Stimulated activated naive CD8-positive, alpha-beta T cell treated with anti-CD3 and anti-CD28 coated beads, Interleukin-15, Interleukin-2, amounts not matched to agents 100 U/mL and 50 U/mL, for 24 hours (primary cell): ENCODE data around the gene ICOS.

Source experiments
- ATAC-seq: fragments of 150-1000 bp; cut with Tn5 transposase; one replicate; pipeline ENCODE4 v1.10.0; 2021
- DNase-seq: peaks from one replicate; pipeline ENCODE4 v3.0.0; 2021

The ICOS gene, protein sequence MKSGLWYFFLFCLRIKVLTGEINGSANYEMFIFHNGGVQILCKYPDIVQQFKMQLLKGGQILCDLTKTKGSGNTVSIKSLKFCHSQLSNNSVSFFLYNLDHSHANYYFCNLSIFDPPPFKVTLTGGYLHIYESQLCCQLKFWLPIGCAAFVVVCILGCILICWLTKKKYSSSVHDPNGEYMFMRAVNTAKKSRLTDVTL

GRCh38 chr2:203936535-203936934 lies at the start of gene ICOS:
TSS of gene ICOS (plus strand) at chr2:203936763. CDS start at chr2:203936815, 52 bp downstream.
- peak; percentile 52 for ATAC-seq
- peak; percentile 27 for DNase-seq

GRCh38 chr2:203887677-203888076 lies 48.9 kb upstream of the ICOS start:
- DNase-seq (no peak), ATAC-seq (no peak)

DNA sequence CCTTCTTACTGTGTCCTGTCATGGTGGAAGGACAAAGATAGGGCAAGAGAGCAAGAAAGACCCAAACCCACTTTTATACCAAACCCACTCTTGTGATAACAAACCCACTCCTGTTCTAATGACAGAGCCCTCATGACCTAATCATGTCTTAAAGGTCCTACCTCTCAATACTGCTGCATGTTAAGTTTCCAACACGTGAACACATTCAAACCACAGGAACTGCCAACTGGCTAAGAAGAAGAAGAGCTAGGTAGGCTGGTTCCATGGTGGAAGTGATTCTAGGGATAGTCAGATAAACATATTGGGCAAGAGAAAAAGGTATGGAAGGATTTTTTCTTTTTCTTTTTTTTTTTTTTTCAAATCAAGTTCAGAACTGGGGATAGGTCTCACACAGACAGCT lies 47.0 kb upstream of the ICOS start:
- no peak for DNase-seq
- no peak for ATAC-seq

DNA sequence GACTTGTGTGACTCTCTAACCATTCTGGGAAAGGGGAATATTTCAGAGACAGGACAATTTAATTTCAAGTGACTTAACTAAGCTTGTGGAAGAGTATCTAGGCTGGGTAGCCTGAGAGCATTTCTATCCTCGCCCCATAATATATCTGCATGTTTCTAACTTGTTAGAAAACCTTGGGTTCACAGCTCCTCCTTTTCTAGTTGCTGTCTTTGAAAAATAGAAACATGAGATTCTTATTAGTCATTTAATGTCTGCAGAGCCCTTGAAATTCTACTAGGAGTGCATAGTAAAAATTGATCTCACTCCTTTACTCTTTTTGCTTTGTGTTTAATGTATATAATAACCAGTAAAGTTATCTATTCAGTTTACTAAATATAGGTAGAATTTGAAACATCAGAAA lies 46.6 kb upstream of the ICOS start:
- ATAC-seq (no peak), DNase-seq (no peak)

GRCh38 chr2:203890733-203891132 lies 45.8 kb upstream of the ICOS start:
- DNase-seq (no peak), ATAC-seq (no peak)

DNA sequence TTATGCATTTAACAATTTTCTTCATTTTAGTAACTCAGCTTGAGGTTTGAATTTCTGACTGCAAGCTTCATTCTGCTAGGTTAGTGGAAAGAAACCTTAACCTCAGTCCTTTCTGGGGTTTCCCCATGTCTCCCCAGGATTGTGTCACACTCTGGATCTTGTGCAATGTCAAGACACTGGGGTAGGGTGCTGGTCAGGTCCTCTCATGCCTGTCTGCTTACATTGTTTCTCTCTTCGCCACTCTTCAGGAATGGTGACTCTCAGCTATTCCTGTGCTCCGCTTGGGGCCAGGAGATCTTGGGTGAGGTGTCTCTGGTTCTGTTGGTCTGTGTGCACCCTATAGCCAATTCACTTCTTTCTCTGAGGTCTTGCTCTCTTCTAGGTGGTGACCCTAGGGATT lies 45.1 kb upstream of the ICOS start:
- DNase-seq = peak; percentile 57
- ATAC-seq = peak; percentile 86

DNA sequence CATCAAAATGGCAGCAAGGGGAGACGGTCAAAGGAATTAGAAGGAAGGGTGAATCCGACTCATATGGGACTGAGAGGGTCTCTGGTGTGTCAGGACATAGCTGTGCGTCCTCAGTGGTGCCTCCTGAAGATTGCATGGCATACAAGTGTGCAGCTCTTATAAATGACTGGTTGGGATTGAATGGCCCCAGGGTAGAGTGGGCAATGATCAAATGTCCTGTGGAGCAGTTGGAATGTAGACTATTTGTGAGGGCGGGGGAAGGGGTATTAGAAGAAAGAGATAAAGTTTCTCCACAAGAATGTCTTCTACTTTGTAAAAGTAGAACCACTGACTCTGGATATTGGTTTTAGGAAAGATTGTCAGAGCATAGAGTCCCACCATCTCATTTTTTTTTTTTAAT lies 44.4 kb upstream of the ICOS start:
- DNase-seq (no peak), ATAC-seq (no peak)

- ATAC-seq = no peak
- no peak for DNase-seq
These were observed 43.2 kb upstream of the ICOS start for GRCh38 chr2:203893401-203893800.

- ATAC-seq (peak; percentile 4), DNase-seq (no peak)
These were observed 42.7 kb upstream of the ICOS start for GRCh38 chr2:203893840-203894239.

DNA sequence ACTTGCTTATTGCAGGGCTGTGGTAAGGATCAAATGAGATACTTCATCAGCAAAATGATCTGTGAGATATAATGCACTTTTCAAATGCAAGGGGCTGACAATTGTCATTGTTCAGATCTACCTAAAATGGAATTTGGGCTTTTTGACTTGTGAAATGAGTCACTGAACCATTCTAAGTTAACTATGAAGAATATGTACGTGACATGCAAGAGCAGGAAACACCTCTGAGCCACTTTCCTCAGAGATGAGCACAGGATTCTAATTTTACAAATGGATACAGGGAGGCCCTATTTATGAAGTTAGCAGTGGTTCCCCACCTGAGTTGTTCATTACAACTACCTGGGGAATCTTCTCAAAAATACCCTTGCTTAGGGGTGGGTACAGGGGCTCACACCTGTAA lies 42.3 kb upstream of the ICOS start:
- peak; percentile 65 for ATAC-seq
- no peak for DNase-seq

- no peak for DNase-seq
- ATAC-seq = no peak
These were observed 39.0 kb upstream of the ICOS start for GRCh38 chr2:203897544-203897943.

DNA sequence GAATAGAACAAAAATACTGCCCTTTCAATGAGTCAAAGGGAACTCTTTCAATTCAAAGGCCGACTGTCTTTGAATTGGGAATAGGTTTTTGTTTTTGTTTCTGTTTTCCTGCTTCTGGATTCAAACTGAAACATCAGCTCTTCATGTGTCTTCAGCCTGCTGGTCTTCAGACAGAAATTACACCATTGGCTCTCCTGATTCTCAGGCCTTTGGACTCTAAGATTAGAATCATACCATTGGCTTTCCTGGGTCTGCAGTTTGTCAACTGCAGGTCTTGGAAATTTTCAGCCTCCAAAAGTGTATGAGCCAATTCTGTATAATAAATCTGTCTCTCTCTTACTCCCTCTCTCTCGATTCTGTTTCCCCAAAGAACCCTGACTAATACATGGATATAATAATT lies 37.9 kb upstream of the ICOS start:
- ATAC-seq = no peak
- no peak for DNase-seq

DNA sequence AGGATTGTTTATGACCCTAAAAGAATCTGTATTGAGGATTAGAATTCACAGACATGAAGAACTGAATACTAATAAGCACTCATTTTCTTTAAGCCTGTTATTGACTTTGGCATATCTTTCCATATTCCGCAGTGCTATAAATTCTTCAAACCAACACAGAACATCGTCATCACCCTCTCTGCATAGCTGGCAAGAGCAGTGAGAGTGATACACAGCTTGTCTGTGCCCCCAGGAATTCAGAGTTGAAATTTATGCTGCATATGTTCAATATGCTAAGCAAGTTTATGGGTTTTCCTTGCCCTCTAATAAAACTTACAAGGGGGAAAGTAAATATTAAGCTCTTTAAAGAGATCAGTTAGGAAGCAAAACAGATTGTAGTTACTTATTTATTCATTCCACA lies 36.3 kb upstream of the ICOS start:
- ATAC-seq (no peak), DNase-seq (no peak)

DNA sequence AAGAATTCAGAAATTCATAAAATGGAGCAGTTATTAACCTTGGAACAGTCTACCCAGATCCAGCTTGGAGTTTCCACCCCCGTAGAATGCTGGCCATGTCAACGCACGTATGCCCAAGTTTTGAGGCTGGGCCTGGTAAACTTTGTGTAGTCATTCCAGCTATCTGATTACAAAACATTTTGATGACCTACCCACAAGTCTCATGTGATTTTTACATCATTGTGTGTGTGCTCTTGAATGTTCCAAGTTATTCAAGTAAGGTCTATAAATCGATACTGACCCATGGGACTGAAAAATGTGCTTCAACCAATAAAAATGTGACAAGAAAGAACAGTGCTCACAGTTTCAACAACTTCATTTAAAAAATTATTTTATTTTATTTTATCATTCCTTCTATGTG lies 32.5 kb upstream of the ICOS start:
- ATAC-seq (no peak), DNase-seq (no peak)

- no peak for ATAC-seq
- DNase-seq = no peak
These were observed 30.9 kb upstream of the ICOS start for GRCh38 chr2:203905656-203906055.

DNA sequence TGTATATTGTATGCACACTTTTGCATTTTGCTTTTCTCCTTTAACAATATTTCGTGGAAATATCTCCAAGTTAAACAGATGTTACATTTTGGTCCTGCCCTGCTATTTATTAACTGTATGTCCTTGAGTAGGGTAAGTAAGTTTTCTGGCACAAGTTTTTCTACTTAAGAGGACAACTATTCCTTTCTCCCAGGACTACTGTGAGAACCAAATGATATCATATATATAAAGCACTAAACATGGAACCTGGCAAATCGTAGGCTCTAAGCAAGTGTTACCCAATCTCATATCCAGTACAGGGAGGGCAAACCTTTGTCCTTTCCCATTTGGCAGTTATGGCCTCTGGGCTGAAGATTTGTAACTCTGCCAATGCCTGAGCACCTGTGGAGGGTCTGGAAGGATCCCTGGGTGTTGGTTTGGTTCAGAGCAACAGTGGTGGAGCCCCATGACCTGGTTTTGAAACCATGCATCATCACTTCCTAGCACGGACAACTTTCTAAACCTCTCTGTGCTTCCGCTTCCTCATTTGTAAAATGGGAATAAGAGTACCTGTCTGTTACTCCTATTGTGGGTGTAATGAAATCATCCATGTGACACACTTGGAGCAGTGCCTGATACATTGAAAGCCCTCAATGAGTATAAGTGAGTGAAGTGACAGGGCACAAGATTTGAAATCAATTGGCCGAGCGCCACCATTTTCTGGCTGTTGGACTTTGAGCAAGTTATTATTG lies 28.3 kb upstream of the ICOS start:
- no peak for ATAC-seq
- no peak for DNase-seq

DNA sequence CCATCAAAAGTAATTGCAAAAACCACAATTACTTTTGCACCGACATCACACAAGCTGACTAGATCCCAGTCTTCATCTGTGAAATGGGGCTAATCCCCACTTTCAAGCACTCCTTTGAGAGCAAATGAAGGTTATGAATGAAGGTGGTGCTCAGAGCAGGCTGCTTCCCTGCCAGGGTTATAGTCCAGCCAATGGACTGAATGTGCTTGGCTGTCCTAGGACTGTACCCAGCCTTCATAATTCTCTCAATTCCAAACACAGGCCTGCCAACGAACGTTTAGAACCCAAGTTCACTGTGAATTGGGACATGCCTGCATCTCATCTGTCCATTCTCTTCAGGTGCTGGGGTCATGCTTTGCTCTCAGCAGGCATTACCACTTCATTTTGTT lies 27.8 kb upstream of the ICOS start:
- ATAC-seq (no peak), DNase-seq (no peak)

DNA sequence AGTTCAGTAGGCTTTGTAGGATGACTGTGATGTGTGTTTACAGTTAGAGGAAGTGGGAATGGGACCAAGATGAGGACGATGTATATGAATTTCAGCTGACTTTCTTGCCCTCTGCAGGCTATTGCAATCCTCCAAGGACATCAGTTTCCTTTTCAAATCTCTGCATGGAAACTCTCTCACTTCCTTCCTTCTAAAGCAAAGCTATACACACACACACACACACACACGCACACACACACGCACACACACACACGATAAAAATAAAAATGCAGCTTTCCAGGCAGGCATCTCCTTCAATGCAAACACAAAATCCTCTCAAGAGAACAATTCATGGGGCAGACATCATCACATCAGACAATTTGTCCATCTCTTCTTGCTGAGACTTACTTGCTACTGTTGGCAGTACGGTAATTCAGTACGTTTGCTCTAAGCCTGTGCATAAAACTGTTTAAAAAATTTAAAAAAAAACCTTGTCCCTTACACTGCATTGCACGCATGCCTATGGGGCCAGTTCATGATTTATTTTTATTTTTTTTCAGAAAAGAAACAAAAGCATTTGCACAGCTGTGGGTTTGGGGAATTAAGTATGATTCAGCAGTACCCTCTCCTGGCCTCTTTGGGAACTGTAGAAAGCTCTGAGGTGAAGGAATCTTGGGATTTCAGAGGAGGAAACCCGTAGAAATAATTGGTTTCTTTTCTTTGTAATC lies 27.1 kb upstream of the ICOS start:
- peak; percentile 60 for ATAC-seq
- DNase-seq = no peak

- DNase-seq (no peak), ATAC-seq (peak; percentile 78)
These were observed 26.6 kb upstream of the ICOS start for GRCh38 chr2:203909974-203910373.

- DNase-seq (no peak), ATAC-seq (no peak)
These were observed 22.6 kb upstream of the ICOS start for GRCh38 chr2:203913947-203914346.

GRCh38 chr2:203914546-203915182 lies 21.9 kb upstream of the ICOS start:
- no peak for DNase-seq
- ATAC-seq = peak; percentile 25

- ATAC-seq (no peak), DNase-seq (no peak)
These were observed 21.3 kb upstream of the ICOS start for GRCh38 chr2:203915256-203915655.

- ATAC-seq = peak; percentile 8
- no peak for DNase-seq
These were observed 19.8 kb upstream of the ICOS start for GRCh38 chr2:203916756-203917155.
